HG03159 (cell line): ENCODE results near the gene CAMTA1.
"Not testable (repeated sequence)": the region's sequence is repeated elsewhere in the genome, so short reads cannot be mapped to it uniquely, and the experiment has no call there.

Experiments used
- ATAC-seq: cut with Tn5 transposase; IDR thresholded peaks from one replicate; pipeline ENCODE4 v1.9.1; 2021; ENCODE audit warnings: mild to moderate bottlenecking, moderate library complexity; ENCODE audit not compliant: unreplicated experiment

The CAMTA1 gene

GRCh38 chr1:6902153-6902552 lies 116.9 kb downstream of the CAMTA1 start:
- ATAC-seq, result no peak

- no peak for ATAC-seq
These were observed 119.4 kb downstream of the CAMTA1 start for GRCh38 chr1:6904476-6905170.

- ATAC-seq, result no peak
These were observed 120.1 kb downstream of the CAMTA1 start for GRCh38 chr1:6905331-6905730.

- no peak for ATAC-seq
These were observed 120.5 kb downstream of the CAMTA1 start for GRCh38 chr1:6905790-6906189.

- no peak for ATAC-seq
These were observed 121.5 kb downstream of the CAMTA1 start for GRCh38 chr1:6906783-6907182.

- ATAC-seq, result no peak
These were observed 121.9 kb downstream of the CAMTA1 start for GRCh38 chr1:6907201-6907600.

GRCh38 chr1:6907676-6908434 lies 122.6 kb downstream of the CAMTA1 start:
- no peak for ATAC-seq

GRCh38 chr1:6909401-6909800 lies 124.1 kb downstream of the CAMTA1 start:
- no peak for ATAC-seq

GRCh38 chr1:6909857-6910256 lies 124.6 kb downstream of the CAMTA1 start:
- no peak for ATAC-seq

- no peak for ATAC-seq
These were observed 126.0 kb downstream of the CAMTA1 start for GRCh38 chr1:6911021-6911941.

- no peak for ATAC-seq
These were observed 126.7 kb downstream of the CAMTA1 start for GRCh38 chr1:6911974-6912373.

- ATAC-seq, result no peak
These were observed 127.3 kb downstream of the CAMTA1 start for GRCh38 chr1:6912518-6912917.

- ATAC-seq, result no peak
These were observed 127.8 kb downstream of the CAMTA1 start for GRCh38 chr1:6913086-6913485.

GRCh38 chr1:6914706-6915105 lies 129.5 kb downstream of the CAMTA1 start:
- ATAC-seq, result no peak

- ATAC-seq, result no peak
These were observed 130.8 kb downstream of the CAMTA1 start for GRCh38 chr1:6915999-6916565.

GRCh38 chr1:6917067-6917466 lies 131.8 kb downstream of the CAMTA1 start:
- ATAC-seq, result no peak

- no peak for ATAC-seq
These were observed 133.1 kb downstream of the CAMTA1 start for GRCh38 chr1:6918186-6918924.

GRCh38 chr1:6918925-6919511 lies 133.8 kb downstream of the CAMTA1 start:
- ATAC-seq, result no peak

- ATAC-seq, result not testable (repeated sequence)
These were observed 136.3 kb downstream of the CAMTA1 start for GRCh38 chr1:6921506-6921905.
